GM19324 (cell line): ENCODE measurements around the gene IQSEC3.

Experiments used
- ATAC-seq: cut with Tn5 transposase; IDR thresholded peaks from one replicate; pipeline ENCODE4 v1.9.1; 2021; ENCODE audit warnings: mild to moderate bottlenecking, moderate library complexity; ENCODE audit not compliant: unreplicated experiment, low FRiP score

IQSEC3 gene

DNA sequence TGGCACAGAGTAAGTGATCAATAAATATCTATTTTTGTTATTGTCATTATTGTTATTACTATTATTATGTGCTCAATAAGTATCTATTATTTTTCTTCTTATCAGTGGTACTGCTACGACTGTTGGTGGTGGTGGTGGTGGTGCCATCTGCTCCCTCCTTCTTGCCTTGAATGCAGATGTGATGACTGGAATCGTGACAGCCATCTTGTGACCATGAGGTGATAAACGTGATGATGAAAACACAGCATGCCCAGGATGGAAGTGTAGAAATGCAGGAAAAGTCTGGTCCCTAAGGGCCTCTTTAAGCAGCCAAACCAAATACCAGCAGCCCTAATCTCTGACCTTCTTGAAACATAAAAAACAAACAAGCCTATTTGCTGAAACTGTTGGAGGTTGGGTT, 125.0 kb downstream of the IQSEC3 start:
- ATAC-seq, result no peak

DNA sequence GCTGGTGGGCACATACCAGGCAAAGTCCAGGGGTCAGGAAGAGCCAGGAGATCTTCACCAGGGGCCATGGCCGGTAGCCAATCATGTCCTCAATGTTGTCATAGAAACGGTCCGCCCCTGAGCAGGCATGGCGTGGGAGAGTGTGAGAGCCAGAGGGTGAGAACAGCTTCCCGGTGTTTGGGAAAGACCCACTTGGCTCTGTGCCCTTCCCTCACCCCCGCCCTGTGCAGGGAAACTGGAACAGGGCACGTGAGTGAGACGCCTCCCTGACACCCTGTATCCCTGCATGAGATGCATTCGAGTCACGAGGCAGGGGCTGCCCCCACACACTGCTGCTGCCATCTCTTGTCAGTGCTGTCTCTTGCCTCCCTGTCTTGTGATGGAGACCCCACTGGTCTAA, 126.7 kb downstream of the IQSEC3 start:
- no peak for ATAC-seq

DNA sequence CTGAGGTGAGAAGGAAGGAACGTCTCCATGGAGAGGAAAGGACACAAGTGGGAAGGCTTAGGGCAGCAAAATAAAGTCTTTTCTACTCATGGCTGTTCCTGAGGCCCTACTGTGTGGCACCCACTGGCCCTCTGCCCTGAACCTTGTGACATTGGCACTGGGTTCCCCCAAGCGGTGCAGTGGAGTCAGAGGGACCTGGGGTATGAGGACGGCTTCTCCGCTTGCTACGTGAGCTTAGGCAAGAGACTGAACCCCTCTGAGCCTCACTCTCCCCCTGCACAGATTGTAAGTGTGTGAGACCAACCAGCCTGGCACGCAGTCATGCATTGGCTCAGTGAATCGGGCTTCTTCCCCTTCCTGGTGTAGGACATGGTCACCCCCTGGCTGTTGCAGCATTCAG, 127.7 kb downstream of the IQSEC3 start:
- no peak for ATAC-seq

GRCh38 chr12:195156-195555, 128.6 kb downstream of the IQSEC3 start:
- ATAC-seq, result no peak

- ATAC-seq, result no peak
These were observed 129.4 kb downstream of the IQSEC3 start for GRCh38 chr12:195951-196350.

- ATAC-seq, result no peak
These were observed 129.9 kb downstream of the IQSEC3 start for GRCh38 chr12:196436-196835.

- ATAC-seq, result no peak
These were observed 130.8 kb downstream of the IQSEC3 start for GRCh38 chr12:197347-197746.

- ATAC-seq, result no peak
These were observed 131.5 kb downstream of the IQSEC3 start for GRCh38 chr12:197911-198695.

GRCh38 chr12:198705-199104, 132.1 kb downstream of the IQSEC3 start:
- ATAC-seq, result no peak

GRCh38 chr12:201361-201760, 134.8 kb downstream of the IQSEC3 start:
- ATAC-seq, result no peak

DNA sequence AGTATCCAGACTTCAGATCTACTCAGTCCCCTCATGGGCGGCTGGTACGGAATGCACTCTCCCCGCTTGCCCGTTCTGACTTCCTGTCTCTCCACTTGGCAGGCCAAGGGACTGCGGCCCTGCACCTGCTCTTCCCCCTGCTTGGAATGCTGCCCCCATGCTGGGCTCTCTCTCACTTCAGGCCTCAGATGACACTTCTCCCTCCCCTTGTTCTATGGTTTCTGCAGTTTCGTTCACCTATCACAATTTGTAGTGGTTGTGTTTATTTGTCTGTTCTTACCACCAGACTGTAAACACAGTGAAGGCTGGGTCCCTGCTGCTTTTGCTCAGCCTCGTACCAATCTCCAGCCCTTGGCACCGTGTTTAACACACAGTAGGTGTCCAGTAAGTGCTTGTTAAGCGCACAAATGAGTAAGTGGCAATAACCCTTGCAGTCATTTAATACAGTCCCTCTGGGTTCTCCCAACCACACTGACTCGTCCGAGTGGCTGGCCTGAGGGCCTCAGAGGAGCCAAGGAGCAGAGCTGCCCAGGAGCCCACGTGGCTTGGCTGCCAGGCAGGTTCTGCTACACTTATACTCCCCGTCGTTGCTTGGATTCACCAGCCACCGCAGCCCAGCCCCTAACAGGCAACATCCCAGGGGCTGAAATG, 135.6 kb downstream of the IQSEC3 start:
- ATAC-seq, result no peak

- no peak for ATAC-seq
These were observed 136.5 kb downstream of the IQSEC3 start for GRCh38 chr12:203074-203461.

DNA sequence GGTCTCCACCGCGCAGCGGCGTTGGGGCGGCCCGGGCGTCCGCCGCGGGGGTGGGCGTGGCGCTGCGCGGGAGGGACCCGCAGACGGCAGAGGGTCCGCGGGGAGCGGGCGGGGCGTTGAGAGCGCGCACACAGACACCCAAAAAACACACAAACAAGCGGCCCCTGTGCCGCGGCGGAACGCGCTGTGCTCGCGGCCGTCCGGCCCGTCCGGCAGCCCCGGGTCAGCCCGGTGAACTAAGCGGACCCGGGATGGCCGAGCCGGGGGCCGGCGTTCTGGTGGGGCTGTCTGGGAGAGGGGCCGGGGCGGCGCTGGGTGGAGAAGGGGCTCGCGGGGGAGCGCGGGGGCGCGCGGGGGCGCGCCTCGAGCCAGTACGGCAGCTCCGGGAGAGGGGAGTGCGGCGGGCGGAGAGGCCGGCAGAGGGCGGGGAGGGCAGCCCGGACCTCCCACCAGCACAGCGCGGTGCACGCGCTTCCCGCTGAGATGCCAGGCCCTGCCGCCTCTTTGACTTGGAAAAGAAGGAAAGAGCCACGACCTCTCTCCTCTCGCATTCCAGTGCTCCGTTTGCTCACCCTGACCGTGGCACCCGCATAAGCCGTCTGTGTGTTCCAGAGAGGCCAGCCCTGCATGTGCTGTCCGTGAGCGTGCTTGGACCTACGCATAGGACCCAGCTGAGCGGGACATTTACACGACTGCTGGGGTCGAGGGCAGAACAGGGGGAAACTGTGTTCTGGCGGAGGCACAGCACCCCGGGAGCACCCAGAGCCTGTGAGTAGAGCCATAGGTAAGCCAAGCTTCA, 137.1 kb downstream of the IQSEC3 start:
- no peak for ATAC-seq

- no peak for ATAC-seq
These were observed 137.7 kb downstream of the IQSEC3 start for GRCh38 chr12:204261-204678.

- no peak for ATAC-seq
These were observed 138.5 kb downstream of the IQSEC3 start for GRCh38 chr12:205026-205425.

DNA sequence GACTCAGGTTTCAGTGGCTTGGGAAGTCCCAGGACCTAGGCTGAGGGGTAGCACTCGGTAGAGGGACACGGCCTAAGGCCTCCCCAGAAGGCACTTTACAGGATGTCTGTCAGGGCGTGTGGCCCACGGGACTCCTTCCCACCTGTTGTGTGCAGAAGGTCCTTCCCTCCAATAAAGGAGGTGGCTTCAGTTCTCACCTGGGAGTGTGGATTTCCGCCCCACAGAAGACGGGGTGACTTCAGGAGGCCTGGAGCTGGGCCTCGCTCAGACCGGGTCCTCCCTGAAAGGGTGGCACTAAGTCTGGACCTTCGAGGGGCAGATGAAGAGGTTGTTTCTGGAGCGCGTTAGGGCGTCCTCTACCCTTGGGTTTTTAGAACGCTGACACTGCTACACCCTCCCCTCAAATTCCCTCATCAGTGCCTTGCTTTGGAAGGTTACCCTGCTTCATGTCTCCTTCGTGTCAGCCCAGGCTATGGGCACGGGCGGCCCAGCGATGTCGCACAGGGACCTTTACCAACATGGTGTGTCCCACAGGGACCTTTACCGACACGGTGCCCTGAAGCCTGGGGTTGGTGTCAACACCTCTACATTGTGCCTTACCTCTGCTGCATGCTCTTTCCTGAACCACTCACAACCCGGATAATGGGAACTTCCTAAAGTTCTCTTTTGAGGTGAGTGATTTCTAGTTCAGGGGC, 140.3 kb downstream of the IQSEC3 start:
- no peak for ATAC-seq

DNA sequence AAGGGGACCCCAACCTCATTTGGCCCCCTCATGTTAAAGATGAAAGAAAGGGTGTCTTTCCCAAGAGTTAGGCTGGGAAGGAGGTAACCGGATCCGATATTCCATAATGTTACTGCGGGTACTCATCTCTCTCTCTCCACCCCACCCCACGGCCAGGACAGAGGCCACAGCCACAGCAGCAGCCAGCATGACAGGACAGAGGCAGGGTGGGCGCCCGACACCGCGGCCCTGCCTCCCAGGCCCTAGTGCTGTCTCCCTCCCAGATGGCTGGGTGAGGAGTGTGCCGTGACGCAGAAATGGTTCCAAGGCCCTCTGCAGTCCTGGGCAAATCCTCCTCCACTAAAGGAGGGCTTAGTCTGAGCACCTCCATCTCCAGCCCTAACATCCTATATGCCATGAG, 141.2 kb downstream of the IQSEC3 start:
- no peak for ATAC-seq

GRCh38 chr12:208813-209212, 142.2 kb downstream of the IQSEC3 start:
- no peak for ATAC-seq

DNA sequence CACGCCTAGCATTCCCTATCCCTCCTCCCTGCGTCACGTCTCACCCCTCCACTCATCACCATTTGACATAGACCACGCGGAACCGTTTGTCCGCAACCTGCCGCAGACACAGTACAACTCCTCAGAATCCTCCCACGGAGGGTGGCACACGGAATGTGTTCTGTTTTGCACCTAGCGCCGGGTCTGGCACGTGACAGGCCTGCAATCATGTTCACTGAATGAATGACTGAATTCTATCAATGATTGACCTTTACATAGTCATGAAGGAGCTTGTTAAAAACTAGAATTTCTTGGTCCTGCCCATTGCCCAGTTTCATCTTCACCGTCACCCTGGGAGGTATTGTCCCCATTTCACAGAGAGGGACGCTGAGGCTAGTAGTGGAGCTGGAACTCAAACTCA, 142.7 kb downstream of the IQSEC3 start:
- no peak for ATAC-seq

DNA sequence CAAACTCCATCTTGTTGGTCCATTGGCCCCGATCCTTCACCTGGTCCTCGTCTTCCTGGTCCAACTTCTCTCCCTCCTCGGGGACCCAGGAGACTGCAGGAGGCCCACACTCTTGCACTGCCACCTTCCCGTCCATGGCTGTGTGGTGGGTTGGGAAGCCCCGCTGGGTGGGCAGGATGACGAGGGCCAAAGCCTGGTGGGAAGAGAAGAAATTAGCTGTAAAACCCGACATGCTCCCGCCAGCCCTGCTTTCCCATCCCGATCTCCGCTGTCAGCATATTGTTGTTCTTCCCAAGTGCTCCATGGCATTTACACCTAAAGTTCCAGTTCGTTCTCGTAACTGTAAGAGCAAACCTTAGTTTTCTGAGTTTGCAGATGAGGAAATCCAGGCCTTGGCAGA, 143.3 kb downstream of the IQSEC3 start:
- ATAC-seq, result no peak
